Gastroesophageal sphincter (tissue), 4 donors: ENCODE results near the gene SMLR1. TPM values are rescaled to one million over a fixed set of nuclear protein-coding genes. Genes with fewer than 3 reads are reported as not detected.

Experiments
- ATAC-seq: fragments of 150-250 bp; one replicate; pipeline ENCODE4 v1.9.1; 2016; ENCODE audit warnings: mild to moderate bottlenecking, moderate library complexity
- H3K27ac ChIP-seq, 4 donors: fragments of 200-600 bp; sonication (generic) in 3 of 4; 1 replicate in 3 of 4; 2 replicates in 1 of 4; pipeline ENCODE4 v1.5.1; 2016 to 2019
- H3K27me3 ChIP-seq: fragments of 200-600 bp; sonication (generic); one replicate; pipeline ENCODE4 v1.5.1; 2019
- H3K36me3 ChIP-seq, 2 donors: fragments of 200-600 bp; sonication (generic); one replicate each; pipeline ENCODE4 v1.5.1; 2019; ENCODE audit warnings: control low read depth in 1 of 2
- H3K4me1 ChIP-seq, 3 donors: fragments of 200-600 bp; sonication (generic); 1 replicate in 2 of 3; 2 replicates in 1 of 3; pipeline ENCODE4 v1.5.1; 2016 to 2019; ENCODE audit warnings: control low read depth in 2 of 3
- H3K4me3 ChIP-seq, 2 donors: fragments of 200-600 bp; sonication (generic); one replicate each; pipeline ENCODE4 v1.5.1; 2019; ENCODE audit warnings: mild to moderate bottlenecking in 1 of 2, moderate library complexity in 1 of 2
- H3K9me3 ChIP-seq, 3 donors: fragments of 200-600 bp; sonication (generic); one replicate each; pipeline ENCODE4 v1.5.1; 2017 to 2019; ENCODE audit warnings: control low read depth in 2 of 3
- CTCF ChIP-seq, 4 experiments: fragments of 200-600 bp in 2 of 4; fragments of 450-650 bp in 2 of 4; sonication (generic) in 1 of 4; IDR thresholded peaks; one replicate each; pipeline ENCODE4 v1.5.1; 2017 to 2019; ENCODE audit warnings: antibody characterized with exemption in 4 of 4, mild to moderate bottlenecking in 2 of 4, moderate library complexity in 2 of 4
- EP300 ChIP-seq: sonication (generic); formaldehyde crosslinking; IDR thresholded peaks from one replicate; pipeline ENCODE4 v1.6.1; 2017; ENCODE audit warnings: antibody characterized with exemption, mild to moderate bottlenecking
- POLR2A ChIP-seq, 2 donors: fragments of 450-650 bp; IDR thresholded peaks; one replicate each; pipeline ENCODE4 v1.6.1; 2017; ENCODE audit warnings: antibody characterized with exemption in 2 of 2, mild to moderate bottlenecking in 2 of 2, moderate library complexity in 1 of 2
- POLR2AphosphoS5 ChIP-seq: sonication (generic); formaldehyde crosslinking; IDR thresholded peaks from one replicate; pipeline ENCODE4 v1.6.1; 2017; ENCODE audit warnings: antibody characterized with exemption
- WGBS, 2 donors: methylation state at CpG; one replicate each; pipeline ENCODE4 v1.1.5; 2018; ENCODE audit warnings: low coverage in 1 of 2; 5-methylcytosine and 5-hydroxymethylcytosine counted together
- total RNA-seq, 4 donors: library from RNA; depleted of rRNA; stranded (reverse); fragments of >200 nt; gene quantifications; one replicate each; pipeline ENCODE4 v1.1.0, GENCODE V29; 2016

Gene SMLR1
- total RNA-seq, 4 donors from 2014 or later: not detected

- no peak for ATAC-seq
- no peaks in the 10 kb centered on the region for H3K9me3 ChIP-seq
- no peaks in the 10 kb centered on the region for H3K4me1 ChIP-seq
- WGBS, 2 donors: 91 to 92% methylated on average over 3 to 4 of the region's 5 CpGs
- no peak overlapping the region for H3K4me3 ChIP-seq
- no peaks in the 10 kb centered on the region for H3K27me3 ChIP-seq
- no peak overlapping the region for H3K27ac ChIP-seq
- TF ChIP-seq POLR2A (IDR thresholded peaks at IDR 0.05) (no peak), EP300 (no peak), CTCF (IDR thresholded peaks at IDR 0.05) (no peak), POLR2AphosphoS5 (no peak)
- H3K36me3 ChIP-seq: no peaks in the 10 kb centered on the region
Measured at GRCh38 chr6:130834482-130835251, 7.5 kb downstream of the SMLR1 start.

GRCh38 chr6:130836055-130836640, 8.9 kb downstream of the SMLR1 start:
- ATAC-seq: no peak
- Histone ChIP-seq H3K9me3 (no peaks in the 10 kb centered on the region), H3K27me3 (no peaks in the 10 kb centered on the region), H3K27ac (no peak overlapping the region), H3K36me3 (peaks cover 0 to under 1% of the 10 kb centered on the region in 2 donors), H3K4me1 (no peaks in the 10 kb centered on the region), H3K4me3 (no peak overlapping the region)
- 64 to 94% methylated on average over 3 of the region's 3 CpGs for WGBS, 2 donors
- no peak for TF ChIP-seq POLR2A (IDR thresholded peaks at IDR 0.05)
- TF ChIP-seq CTCF (IDR thresholded peaks at IDR 0.05): no peak
- TF ChIP-seq POLR2AphosphoS5: no peak
- no peak for TF ChIP-seq EP300

- no peaks in the 10 kb centered on the region for H3K27me3 ChIP-seq
- ATAC-seq: no peak
- no peaks in the 10 kb centered on the region for H3K4me1 ChIP-seq
- TF ChIP-seq EP300 (no peak), POLR2AphosphoS5 (no peak), POLR2A (IDR thresholded peaks at IDR 0.05) (no peak), CTCF (IDR thresholded peaks at IDR 0.05) (no peak)
- H3K36me3 ChIP-seq: peaks cover 0 to 8% of the 10 kb centered on the region in 2 donors
- H3K27ac ChIP-seq: no peak overlapping the region
- no peak overlapping the region for H3K4me3 ChIP-seq
- H3K9me3 ChIP-seq: no peaks in the 10 kb centered on the region
Measured at GRCh38 chr6:130837067-130837466, 9.9 kb downstream of the SMLR1 start.

GRCh38 chr6:130838250-130838860, 11.1 kb downstream of the SMLR1 start:
- Histone ChIP-seq H3K27ac (peak overlapping the region in 1 of 4 donors; percentile 33), H3K9me3 (no peaks in the 10 kb centered on the region), H3K27me3 (no peaks in the 10 kb centered on the region), H3K36me3 (peaks cover 0 to 8% of the 10 kb centered on the region in 2 donors), H3K4me1 (no peaks in the 10 kb centered on the region), H3K4me3 (no peak overlapping the region)
- ATAC-seq: no peak
- TF ChIP-seq CTCF (IDR thresholded peaks at IDR 0.05) (no peak), EP300 (no peak), POLR2A (IDR thresholded peaks at IDR 0.05) (no peak)
- 93 to 94% methylated on average over 6 of the region's 6 CpGs for WGBS, 2 donors
